ENCODE results near the gene MAL.

- TF ChIP-seq CTCF (IDR thresholded peaks at IDR 0.05): no peak
- no peak for TF ChIP-seq POLR2AphosphoS5 (IDR thresholded peaks at IDR 0.05)
- no peak for TF ChIP-seq EP300 (IDR thresholded peaks at IDR 0.05)
- no peak for TF ChIP-seq POLR2A (IDR thresholded peaks at IDR 0.05)
These were observed 46.9 kb downstream of the MAL start for GRCh38 chr2:95072424-95072823.

Measured in suprapubic skin (tissue), 4 donors.